ENCODE measurements around the gene ACTL7A.
"Not testable (repeated sequence)": the region's sequence is repeated elsewhere in the genome, so short reads cannot be mapped to it uniquely, and the experiment has no call there.

The ACTL7A gene

GRCh38 chr9:108880738-108881316 lies 18.8 kb downstream of the ACTL7A start:
- DNase-seq (ENCODE audit: low spot score), result no peak

- no peak for DNase-seq (ENCODE audit: low spot score)
Observed at GRCh38 chr9:108882052-108882888, 20.2 kb downstream of the ACTL7A start.

- no peak for DNase-seq (ENCODE audit: low spot score)
Observed at GRCh38 chr9:108883085-108883484, 21.0 kb downstream of the ACTL7A start.

- no peak for DNase-seq (ENCODE audit: low spot score)
Observed at GRCh38 chr9:108884701-108885100, 22.6 kb downstream of the ACTL7A start.

- no peak for DNase-seq (ENCODE audit: low spot score)
Observed at GRCh38 chr9:108885643-108886348, 23.7 kb downstream of the ACTL7A start.

- DNase-seq (ENCODE audit: low spot score), result not testable (repeated sequence)
Observed at GRCh38 chr9:108886594-108887271, 24.7 kb downstream of the ACTL7A start.

GRCh38 chr9:108889649-108890067 lies 27.6 kb downstream of the ACTL7A start:
- DNase-seq (ENCODE audit: low spot score), result no peak

- DNase-seq (ENCODE audit: low spot score), result no peak
Observed at GRCh38 chr9:108894225-108894997, 32.3 kb downstream of the ACTL7A start.

GRCh38 chr9:108897324-108898096 lies 35.4 kb downstream of the ACTL7A start:
- DNase-seq (ENCODE audit: low spot score), result no peak

- DNase-seq (ENCODE audit: low spot score), result not testable (repeated sequence)
Observed at GRCh38 chr9:108899023-108899695, 37.1 kb downstream of the ACTL7A start.

GRCh38 chr9:108900176-108900575 lies 38.1 kb downstream of the ACTL7A start:
- no peak for DNase-seq (ENCODE audit: low spot score)

- no peak for DNase-seq (ENCODE audit: low spot score)
Observed at GRCh38 chr9:108903420-108904103, 41.5 kb downstream of the ACTL7A start.

- no peak for DNase-seq (ENCODE audit: low spot score)
Observed at GRCh38 chr9:108904161-108904560, 42.1 kb downstream of the ACTL7A start.

GRCh38 chr9:108905494-108905893 lies 43.4 kb downstream of the ACTL7A start:
- DNase-seq (ENCODE audit: low spot score), result no peak

- DNase-seq (ENCODE audit: low spot score), result no peak
Observed at GRCh38 chr9:108910402-108910801, 48.3 kb downstream of the ACTL7A start.

- no peak for DNase-seq (ENCODE audit: low spot score)
Observed at GRCh38 chr9:108910914-108911313, 48.8 kb downstream of the ACTL7A start.

GRCh38 chr9:108911820-108912219 lies 49.8 kb downstream of the ACTL7A start:
- DNase-seq (ENCODE audit: low spot score), result no peak
